ENCODE data around the gene KNCN. TPM values are rescaled to one million over a fixed set of nuclear protein-coding genes. Genes with fewer than 3 reads are reported as not detected.
A peak's percentile ranks its signal among the peaks of the same experiment; 100 is the strongest.

KNCN gene
- total and polyA plus RNA-seq, 2 experiments from 2014 or later = not detected

- Histone ChIP-seq H3K27ac (ENCODE audit: low read depth) (no peak overlapping the region), H3K4me3 (no peak overlapping the region), H4K20me1 (replicated peaks; ENCODE audit: insufficient read depth) (no peaks in the 10 kb centered on the region), H3K79me2 (replicated peaks; ENCODE audit: insufficient read depth) (no peaks in the 10 kb centered on the region), H3K4me1 (ENCODE audit: insufficient read depth) (peaks cover 26% of the 10 kb centered on the region), H3F3A (replicated peaks; ENCODE audit: low read depth) (0 out of 2 replicates have a peak, but pooled peaks cover 3% of the 10 kb centered on the region), H3K4me2 (no peak overlapping the region), H3K9me2 (ENCODE audit: insufficient read depth) (no peaks in the 10 kb centered on the region), H2AFZ (peak overlapping the region; percentile 89), H3K36me3 (ENCODE audit: insufficient read depth) (no peaks in the 10 kb centered on the region), H3K27me3 (ENCODE audit: insufficient read depth) (peaks cover 42% of the 10 kb centered on the region)
- H3K4me3 Mint-ChIP-seq = no peak overlapping the region; the same call in 2 of the 3 replicates
- TF ChIP-seq POLR2AphosphoS5 (IDR thresholded peaks at IDR 0.05; ENCODE audit: low read depth) (no peak), EZH2 (IDR thresholded peaks at IDR 0.05; ENCODE audit: low read depth, unreplicated experiment) (no peak), ZNF331 (CRISPR knock-in tag; IDR thresholded peaks at IDR 0.05; ENCODE audit: low read depth) (no peak), CTCF (conservative IDR thresholded peaks at IDR 0.05; ENCODE audit: low read depth in 2 of 2) (no peak), EZH2phosphoT487 (IDR thresholded peaks at IDR 0.05; ENCODE audit: unreplicated experiment) (no peak), NANOG (IDR thresholded peaks at IDR 0.05; ENCODE audit: borderline replicate concordance) (no peak), ZNF462 (CRISPR knock-in tag; IDR thresholded peaks at IDR 0.05) (no peak), ETS1 (IDR thresholded peaks at IDR 0.05) (no peak), STAT1 (IDR thresholded peaks at IDR 0.05; ENCODE audit: unreplicated experiment) (no peak), JUNB (IDR thresholded peaks at IDR 0.05; ENCODE audit: unreplicated experiment) (no peak), CREB1 (CRISPR knock-in tag; IDR thresholded peaks at IDR 0.05; ENCODE audit: low read depth) (no peak), ZNF114 (CRISPR knock-in tag; IDR thresholded peaks at IDR 0.05) (no peak)
- H3K36me3 Mint-ChIP-seq (ENCODE audit: low read depth) = no peaks in the 10 kb centered on the region
- ATAC-seq = no peak
- DNase-seq (ENCODE audit: low spot score) = no peak
- no peaks in the 10 kb centered on the region for H3K9me3 Mint-ChIP-seq
- H3K4me1 Mint-ChIP-seq = peaks cover 36% of the 10 kb centered on the region
- H3K27ac Mint-ChIP-seq = no peak overlapping the region
- peaks cover 33% of the 10 kb centered on the region for H3K27me3 Mint-ChIP-seq (ENCODE audit: insufficient read depth, low read depth, poor library complexity)
Measured at GRCh38 chr1:46512792-46513190, 38.7 kb downstream of the KNCN start.
